Small intestine (tissue), 7 donors: ENCODE results near the gene RANBP3. TPM values are rescaled to one million over a fixed set of nuclear protein-coding genes. Genes with fewer than 3 reads are reported as not detected.
A peak's percentile ranks its signal among the peaks of the same experiment; 100 is the strongest.

Experiments
- DNase-seq, 2 donors: peaks; one replicate each; pipeline versions ENCODE4 v3.0.0 to v3.0.0-alpha.2; 2013
- FAIRE-seq: peaks from 2 replicates; lab custom pipeline; 2012; peaks lifted over from hg19 to GRCh38; lab: Jason Lieb, UNC
- H3K27ac ChIP-seq, 3 donors: one replicate each; pipeline ENCODE4 v1.5.1; 2013; ENCODE audit warnings: low read length in 2 of 3, mild to moderate bottlenecking in 2 of 3, control low read depth in 1 of 3, inconsistent platforms in 1 of 3, low read depth in 1 of 3, moderate library complexity in 1 of 3
- H3K27me3 ChIP-seq, 3 donors: one replicate each; pipeline ENCODE4 v1.6.1; 2013; ENCODE audit warnings: low read length in 3 of 3, inconsistent platforms in 1 of 3; ENCODE audit not compliant: control insufficient read depth in 3 of 3, insufficient read depth in 3 of 3
- H3K36me3 ChIP-seq, 3 donors: one replicate each; pipeline ENCODE4 v1.6.1; 2013; ENCODE audit warnings: low read length in 3 of 3, inconsistent platforms in 1 of 3, low read depth in 1 of 3, mild to moderate bottlenecking in 1 of 3, moderate library complexity in 1 of 3; ENCODE audit not compliant: control insufficient read depth in 3 of 3, insufficient read depth in 2 of 3
- H3K4me1 ChIP-seq, 3 donors: one replicate each; pipeline ENCODE4 v1.6.1; 2013; ENCODE audit warnings: low read length in 2 of 3, inconsistent platforms in 1 of 3, low read depth in 1 of 3, mild to moderate bottlenecking in 1 of 3, moderate library complexity in 1 of 3; ENCODE audit not compliant: control insufficient read depth in 3 of 3, insufficient read depth in 2 of 3
- H3K4me3 ChIP-seq, 3 donors: one replicate each; pipeline ENCODE4 v1.5.1; 2013; ENCODE audit warnings: low read length in 3 of 3, control low read depth in 1 of 3, inconsistent platforms in 1 of 3, low read depth in 1 of 3, mild to moderate bottlenecking in 1 of 3, moderate library complexity in 1 of 3
- H3K9me3 ChIP-seq, 2 donors: one replicate each; pipeline ENCODE4 v1.6.1; 2013; ENCODE audit warnings: low read depth in 1 of 2, low read length in 1 of 2; ENCODE audit not compliant: control insufficient read depth in 2 of 2, insufficient read depth in 1 of 2
- WGBS, 3 donors: extraction: QIAGEN DNeasy Blood & Tissue Kit; methylation state at CpG; one replicate each; pipeline ENCODE4 v1.1.7; 2013; 5-methylcytosine and 5-hydroxymethylcytosine counted together
- polyA plus RNA-seq, 4 donors: library from polyadenylated mRNA; stranded (reverse) in 3 of 4; unstranded in 1 of 4; fragments of 200-250 nt in 3 of 4; fragments of 120-200 nt in 1 of 4; gene quantifications; one replicate each; pipeline versions ENCODE4 v1.2.1 to v1.2.3, GENCODE V29; 2013
- donor health status: healthy with polysubstance abuse.
- donor health status: control.
- donor health status: control.
- donor health status: Bipolar disorder and iron deficiency.
- donor health status: healthy.

RANBP3 gene
- polyA plus RNA-seq, 4 donors, result 23.0 to 52.5 (median 38.3) TPM

GRCh38 chr19:5940260-5941208 lies 37.4 kb downstream of the RANBP3 start:
- FAIRE-seq (no peak), DNase-seq (no peak)
- 91 to 93% (median 91%) methylated on average over 21 of the region's 21 CpGs for WGBS, 3 donors
- peaks cover 0 to 91% (median 22%) of the 10 kb centered on the region in 3 donors for H3K36me3 ChIP-seq
- peaks cover 0 to 2% (median 0%) of the 10 kb centered on the region in 3 donors for H3K4me1 ChIP-seq
- no peaks in the 10 kb centered on the region for H3K9me3 ChIP-seq
- no peaks in the 10 kb centered on the region for H3K27me3 ChIP-seq
- H3K27ac ChIP-seq, result no peak overlapping the region
- H3K4me3 ChIP-seq, result no peak overlapping the region

GRCh38 chr19:5937550-5937949 lies 40.4 kb downstream of the RANBP3 start:
- WGBS, 3 donors, result 79 to 85% (median 85%) methylated on average over 10 of the region's 10 CpGs

GRCh38 chr19:5936292-5936592 lies 41.7 kb downstream of the RANBP3 start:
- WGBS, 3 donors, result 90 to 93% (median 91%) methylated on average over 9 of the region's 9 CpGs
- H3K36me3 ChIP-seq, result peaks cover 4 to 95% (median 28%) of the 10 kb centered on the region in 3 donors
- no peak for FAIRE-seq
- no peaks in the 10 kb centered on the region for H3K27me3 ChIP-seq
- no peak overlapping the region for H3K4me3 ChIP-seq
- H3K9me3 ChIP-seq, result no peaks in the 10 kb centered on the region
- H3K27ac ChIP-seq, result peak overlapping the region in 2 of 3 donors; percentile 17 to 63
- DNase-seq, result peak in 1 of 2 donors; percentile 28
- H3K4me1 ChIP-seq, result peaks cover 0 to 2% (median 0%) of the 10 kb centered on the region in 3 donors

More at GRCh38 chr19:5937550-5937949, 40.4 kb downstream of the RANBP3 start:
- Histone ChIP-seq H3K27me3 (no peaks in the 10 kb centered on the region), H3K4me1 (peaks cover 0 to 2% (median 0%) of the 10 kb centered on the region in 3 donors), H3K27ac (no peak overlapping the region), H3K36me3 (peaks cover 3 to 95% (median 32%) of the 10 kb centered on the region in 3 donors), H3K9me3 (no peaks in the 10 kb centered on the region), H3K4me3 (no peak overlapping the region)
- DNase-seq (no peak), FAIRE-seq (no peak)

GRCh38 chr19:5935473-5936291 lies 42.3 kb downstream of the RANBP3 start:
- WGBS, 3 donors, result 77 to 91% (median 89%) methylated on average over 25 of the region's 25 CpGs
- H3K4me3 ChIP-seq, result no peak overlapping the region
- H3K36me3 ChIP-seq, result peaks cover 8 to 95% (median 26%) of the 10 kb centered on the region in 3 donors
- peaks cover 0 to 2% (median 0%) of the 10 kb centered on the region in 3 donors for H3K4me1 ChIP-seq
- no peaks in the 10 kb centered on the region for H3K9me3 ChIP-seq
- DNase-seq (no peak), FAIRE-seq (no peak)
- no peaks in the 10 kb centered on the region for H3K27me3 ChIP-seq
- H3K27ac ChIP-seq, result peak overlapping the region in 2 of 3 donors; percentile 42 to 51

- Histone ChIP-seq H3K4me3 (no peak overlapping the region), H3K36me3 (peaks cover 9 to 93% (median 28%) of the 10 kb centered on the region in 3 donors), H3K4me1 (peaks cover 0 to 2% (median 0%) of the 10 kb centered on the region in 3 donors), H3K27ac (peak overlapping the region in 2 of 3 donors; percentile 29 to 51), H3K9me3 (no peaks in the 10 kb centered on the region), H3K27me3 (no peaks in the 10 kb centered on the region)
- no peak for FAIRE-seq
- DNase-seq, result no peak
- WGBS, 3 donors, result 68 to 86% (median 84%) methylated on average over 16 of the region's 16 CpGs
These were observed 43.0 kb downstream of the RANBP3 start for GRCh38 chr19:5934774-5935472.

GRCh38 chr19:5934069-5934401 lies 43.9 kb downstream of the RANBP3 start:
- WGBS, 3 donors, result 86 to 94% (median 89%) methylated on average over 5 of the region's 5 CpGs
- H3K36me3 ChIP-seq, result peaks cover 9 to 94% (median 30%) of the 10 kb centered on the region in 3 donors
- peaks cover 0 to 2% (median 0%) of the 10 kb centered on the region in 3 donors for H3K4me1 ChIP-seq
- H3K27me3 ChIP-seq, result no peaks in the 10 kb centered on the region
- DNase-seq, result no peak
- no peaks in the 10 kb centered on the region for H3K9me3 ChIP-seq
- no peak overlapping the region for H3K4me3 ChIP-seq
- no peak for FAIRE-seq
- peak overlapping the region in 1 of 3 donors; percentile 3 for H3K27ac ChIP-seq

- H3K27me3 ChIP-seq, result no peaks in the 10 kb centered on the region
- FAIRE-seq, result no peak
- H3K36me3 ChIP-seq, result peaks cover 9 to 94% (median 33%) of the 10 kb centered on the region in 3 donors
- H3K4me1 ChIP-seq, result peaks cover 0 to 2% (median 0%) of the 10 kb centered on the region in 3 donors
- H3K9me3 ChIP-seq, result no peaks in the 10 kb centered on the region
- H3K27ac ChIP-seq, result peak overlapping the region in 1 of 3 donors; percentile 3
- no peak overlapping the region for H3K4me3 ChIP-seq
- WGBS, 3 donors, result 86 to 94% (median 90%) methylated on average over 20 of the region's 20 CpGs
- no peak for DNase-seq
These were observed 44.4 kb downstream of the RANBP3 start for GRCh38 chr19:5933391-5934068.
